BLaER1 (cell line): ENCODE data around the gene NHSL2.
A peak's percentile ranks its signal among the peaks of the same experiment; 100 is the strongest.

Experiments used
- H3K27ac ChIP-seq: shearing (Covaris generic); formaldehyde crosslinking; 2 replicates; pipeline ENCODE4 v1.8.1; 2022
- H3K27me3 ChIP-seq: shearing (Covaris generic); formaldehyde crosslinking; 2 replicates; pipeline ENCODE4 v1.8.1; 2022
- H3K36me3 ChIP-seq: shearing (Covaris generic); formaldehyde crosslinking; 2 replicates; pipeline ENCODE4 v1.8.1; 2022
- H3K4me1 ChIP-seq: shearing (Covaris generic); formaldehyde crosslinking; 2 replicates; pipeline ENCODE4 v1.8.1; 2022
- H3K4me2 ChIP-seq: shearing (Covaris generic); formaldehyde crosslinking; 2 replicates; pipeline ENCODE4 v1.8.1; 2022
- H3K4me3 ChIP-seq: shearing (Covaris generic); formaldehyde crosslinking; 2 replicates; pipeline ENCODE4 v1.8.1; 2022
- H3K9ac ChIP-seq: shearing (Covaris generic); formaldehyde crosslinking; 2 replicates; pipeline ENCODE4 v1.8.1; 2022
- H3K9me3 ChIP-seq: shearing (Covaris generic); formaldehyde crosslinking; 2 replicates; pipeline ENCODE4 v1.8.1; 2022
- H4K20me1 ChIP-seq: shearing (Covaris generic); formaldehyde crosslinking; 2 replicates; pipeline ENCODE4 v1.8.1; 2022
- Cebpa-rat ChIP-seq: shearing (Covaris generic); IDR thresholded peaks from 2 replicates; pipeline ENCODE4 v1.8.1; 2022

The NHSL2 gene

GRCh38 chrX:72128881-72129280 is 218.2 kb downstream of the NHSL2 start:
- H3K27me3 ChIP-seq: peaks cover 75% of the 10 kb centered on the region

GRCh38 chrX:72129661-72130060 is 219.0 kb downstream of the NHSL2 start:
- no peak overlapping the region for H3K9ac ChIP-seq
- no peak for TF ChIP-seq Cebpa-rat
- H3K36me3 ChIP-seq: no peaks in the 10 kb centered on the region
- no peak overlapping the region for H3K27ac ChIP-seq
- peaks cover 77% of the 10 kb centered on the region for H3K27me3 ChIP-seq
- H3K4me1 ChIP-seq: peaks cover 16% of the 10 kb centered on the region
- no peak overlapping the region for H3K4me3 ChIP-seq
- peaks cover 6% of the 10 kb centered on the region; the same call in 1 of the 2 replicates for H4K20me1 ChIP-seq
- H3K4me2 ChIP-seq: no peak overlapping the region
- no peaks in the 10 kb centered on the region for H3K9me3 ChIP-seq

More at GRCh38 chrX:72128881-72129280, 218.2 kb downstream of the NHSL2 start:
- Histone ChIP-seq H3K4me3 (no peak overlapping the region), H3K9ac (no peak overlapping the region), H3K27ac (no peak overlapping the region), H3K4me1 (peaks cover 24% of the 10 kb centered on the region), H3K9me3 (no peaks in the 10 kb centered on the region), H4K20me1 (peaks cover 6% of the 10 kb centered on the region; the same call in 1 of the 2 replicates), H3K4me2 (no peak overlapping the region), H3K36me3 (no peaks in the 10 kb centered on the region)
- TF ChIP-seq Cebpa-rat: no peak

- peaks cover 75% of the 10 kb centered on the region for H3K27me3 ChIP-seq
- H3K27ac ChIP-seq: no peak overlapping the region
- peaks cover 10% of the 10 kb centered on the region for H3K4me1 ChIP-seq
- peaks cover 6% of the 10 kb centered on the region; the same call in 1 of the 2 replicates for H4K20me1 ChIP-seq
- no peak for TF ChIP-seq Cebpa-rat
- H3K4me2 ChIP-seq: no peak overlapping the region
- no peaks in the 10 kb centered on the region for H3K9me3 ChIP-seq
- H3K36me3 ChIP-seq: no peaks in the 10 kb centered on the region
- no peak overlapping the region for H3K9ac ChIP-seq
- H3K4me3 ChIP-seq: no peak overlapping the region
These were observed 219.6 kb downstream of the NHSL2 start for GRCh38 chrX:72130156-72130761.

- H3K9me3 ChIP-seq: no peaks in the 10 kb centered on the region
- H3K9ac ChIP-seq: no peak overlapping the region
- TF ChIP-seq Cebpa-rat: no peak
- H3K4me2 ChIP-seq: peak overlapping the region; percentile 73
- H3K4me1 ChIP-seq: peaks cover 5% of the 10 kb centered on the region
- peaks cover under 1% of the 10 kb centered on the region; the same call in 1 of the 2 replicates for H4K20me1 ChIP-seq
- peaks cover 79% of the 10 kb centered on the region for H3K27me3 ChIP-seq
- H3K27ac ChIP-seq: no peak overlapping the region
- H3K36me3 ChIP-seq: no peaks in the 10 kb centered on the region
- peak overlapping the region; percentile 63 for H3K4me3 ChIP-seq
These were observed 220.2 kb downstream of the NHSL2 start for GRCh38 chrX:72130762-72131250.

- Histone ChIP-seq H3K36me3 (no peaks in the 10 kb centered on the region), H3K27ac (no peak within 1 kb of the TSS), H3K4me3 (peak within 1 kb of the TSS; percentile 63), H3K9me3 (no peaks in the 10 kb centered on the region), H3K4me1 (no peaks in the 10 kb centered on the region), H3K27me3 (peaks cover 84% of the 10 kb centered on the region), H3K4me2 (peak within 1 kb of the TSS; percentile 73), H3K9ac (no peak within 1 kb of the TSS), H4K20me1 (no peaks in the 10 kb centered on the region)
- no peak for TF ChIP-seq Cebpa-rat
These were observed 221.0 kb downstream of the NHSL2 start, which contains the start of gene RTL5 for GRCh38 chrX:72131317-72132294. TSS of gene RTL5 (minus strand) at chrX:72131915.

- peak overlapping the region; percentile 73 for H3K4me2 ChIP-seq
- no peaks in the 10 kb centered on the region for H3K4me1 ChIP-seq
- H3K27ac ChIP-seq: no peak overlapping the region
- TF ChIP-seq Cebpa-rat: no peak
- peaks cover 90% of the 10 kb centered on the region for H3K27me3 ChIP-seq
- peak overlapping the region; percentile 63; the same call in 1 of the 2 replicates for H3K4me3 ChIP-seq
- H3K36me3 ChIP-seq: no peaks in the 10 kb centered on the region
- H3K9me3 ChIP-seq: no peaks in the 10 kb centered on the region
- H4K20me1 ChIP-seq: no peaks in the 10 kb centered on the region
- H3K9ac ChIP-seq: no peak overlapping the region
These were observed 221.8 kb downstream of the NHSL2 start for GRCh38 chrX:72132456-72132855.

GRCh38 chrX:72133851-72134546 is 223.4 kb downstream of the NHSL2 start:
- H3K27ac ChIP-seq: no peak overlapping the region
- no peak overlapping the region for H3K9ac ChIP-seq
- H3K36me3 ChIP-seq: no peaks in the 10 kb centered on the region
- H3K27me3 ChIP-seq: peaks cover 91% of the 10 kb centered on the region
- no peaks in the 10 kb centered on the region for H4K20me1 ChIP-seq
- H3K4me2 ChIP-seq: no peak overlapping the region
- H3K4me3 ChIP-seq: no peak overlapping the region
- no peaks in the 10 kb centered on the region for H3K4me1 ChIP-seq
- no peak for TF ChIP-seq Cebpa-rat
- H3K9me3 ChIP-seq: no peaks in the 10 kb centered on the region

GRCh38 chrX:72137846-72138495 is 227.3 kb downstream of the NHSL2 start:
- Histone ChIP-seq H3K4me3 (no peak overlapping the region), H3K36me3 (no peaks in the 10 kb centered on the region), H3K27me3 (peaks cover 92% of the 10 kb centered on the region), H4K20me1 (no peaks in the 10 kb centered on the region), H3K4me2 (no peak overlapping the region), H3K9me3 (no peaks in the 10 kb centered on the region), H3K4me1 (peaks cover 8% of the 10 kb centered on the region), H3K9ac (no peak overlapping the region), H3K27ac (no peak overlapping the region)
- no peak for TF ChIP-seq Cebpa-rat

GRCh38 chrX:72139538-72139937 is 228.9 kb downstream of the NHSL2 start:
- TF ChIP-seq Cebpa-rat: no peak
- H4K20me1 ChIP-seq: no peaks in the 10 kb centered on the region; the same call in 1 of the 2 replicates

More at GRCh38 chrX:72139538-72139937, 228.9 kb downstream of the NHSL2 start:
- Histone ChIP-seq H3K4me1 (peaks cover 8% of the 10 kb centered on the region), H3K4me3 (no peak overlapping the region), H3K9me3 (no peaks in the 10 kb centered on the region), H3K9ac (no peak overlapping the region), H3K27me3 (peaks cover 83% of the 10 kb centered on the region), H3K36me3 (no peaks in the 10 kb centered on the region), H3K4me2 (no peak overlapping the region), H3K27ac (no peak overlapping the region)
